Midbrain (tissue), 1 donor: Measurements from ENCODE around the gene SRRT.
"Not testable (repeated sequence)": the region's sequence is repeated elsewhere in the genome, so short reads cannot be mapped to it uniquely, and the experiment has no call there.

Experiments used
- DNase-seq: peaks from one replicate; lab custom pipeline; 2025; lab: John Stamatoyannopoulos, UW

Gene SRRT

GRCh38 chr7:100854146-100854895, 20.6 kb upstream of the SRRT start:
- DNase-seq, result no peak

- not testable (repeated sequence) for DNase-seq
Measured at GRCh38 chr7:100854899-100855298, 20.0 kb upstream of the SRRT start.

GRCh38 chr7:100855515-100855914, 19.4 kb upstream of the SRRT start:
- DNase-seq, result no peak

GRCh38 chr7:100856871-100857282, 18.0 kb upstream of the SRRT start:
- DNase-seq, result no peak

GRCh38 chr7:100859856-100860255, 15.0 kb upstream of the SRRT start:
- no peak for DNase-seq

- no peak for DNase-seq
Measured at GRCh38 chr7:100860702-100861615, 13.9 kb upstream of the SRRT start.

GRCh38 chr7:100861616-100861985, 13.3 kb upstream of the SRRT start:
- no peak for DNase-seq

GRCh38 chr7:100863406-100863950, 11.4 kb upstream of the SRRT start:
- peak; percentile 34 for DNase-seq

- DNase-seq, result no peak
Measured at GRCh38 chr7:100864263-100864845, 10.5 kb upstream of the SRRT start.

GRCh38 chr7:100865372-100865911, 9.5 kb upstream of the SRRT start:
- DNase-seq, result no peak

- DNase-seq, result peak; percentile 79
Measured at GRCh38 chr7:100865938-100866728, 8.8 kb upstream of the SRRT start.

- DNase-seq, result no peak
Measured at GRCh38 chr7:100866729-100867039, 8.2 kb upstream of the SRRT start.

- DNase-seq, result peak; percentile 77
Measured at GRCh38 chr7:100867040-100867775, 7.7 kb upstream of the SRRT start, which contains the start of gene TRIP6. TRIP6 (plus strand) TSS chr7:100867387; CDS start chr7:100867498, 111 bp downstream.

GRCh38 chr7:100867776-100868485, 7.0 kb upstream of the SRRT start:
- DNase-seq, result no peak

GRCh38 chr7:100873599-100874299, 1.2 kb upstream of the SRRT start:
- no peak for DNase-seq

- DNase-seq, result no peak
Measured at GRCh38 chr7:100874300-100874576, 665 bp upstream of the SRRT start.

GRCh38 chr7:100875356-100875751, 451 bp downstream of the SRRT start:
- DNase-seq, result no peak

GRCh38 chr7:100878013-100878412, 3.1 kb downstream of the SRRT start:
- no peak for DNase-seq

- DNase-seq, result no peak
Measured at GRCh38 chr7:100878685-100879084, 3.8 kb downstream of the SRRT start.
